CD4-positive, alpha-beta T cell treated with Interleukin-1 beta for 1 hour (primary cell): ENCODE results near the gene PYGM.
"Not testable (repeated sequence)": the region's sequence is repeated elsewhere in the genome, so short reads cannot be mapped to it uniquely, and the experiment has no call there.

Source experiments
- DNase-seq, 2 donors: peaks; one replicate each; pipeline ENCODE4 v3.0.0-alpha.2; 2020 to 2022

The PYGM gene

GRCh38 chr11:64715756-64716472 is 43.9 kb downstream of the PYGM start:
- DNase-seq: no peak

- no peak for DNase-seq
These were observed 44.7 kb downstream of the PYGM start for GRCh38 chr11:64715110-64715509.

- DNase-seq: no peak
These were observed 45.1 kb downstream of the PYGM start for GRCh38 chr11:64714666-64715065.

- no peak for DNase-seq
These were observed 45.9 kb downstream of the PYGM start for GRCh38 chr11:64713781-64714363.

GRCh38 chr11:64713016-64713707 is 46.6 kb downstream of the PYGM start:
- no peak for DNase-seq

GRCh38 chr11:64712430-64713015 is 47.3 kb downstream of the PYGM start:
- DNase-seq: no peak

- no peak for DNase-seq
These were observed 47.8 kb downstream of the PYGM start for GRCh38 chr11:64711956-64712362.

- DNase-seq: no peak
These were observed 48.4 kb downstream of the PYGM start for GRCh38 chr11:64711138-64711955.

GRCh38 chr11:64710418-64711137 is 49.2 kb downstream of the PYGM start:
- no peak for DNase-seq

GRCh38 chr11:64705501-64705900 is 54.3 kb downstream of the PYGM start:
- DNase-seq: no peak

GRCh38 chr11:64703048-64703447 is 56.7 kb downstream of the PYGM start:
- DNase-seq: no peak

- not testable (repeated sequence) for DNase-seq
These were observed 57.8 kb downstream of the PYGM start for GRCh38 chr11:64701956-64702355.

GRCh38 chr11:64698427-64698826 is 61.3 kb downstream of the PYGM start:
- no peak for DNase-seq

GRCh38 chr11:64697663-64698375 is 62.0 kb downstream of the PYGM start:
- no peak for DNase-seq
